ENCODE data around the gene CLC. TPM values are rescaled to one million over a fixed set of nuclear protein-coding genes. Genes with fewer than 3 reads are reported as not detected.
"Not testable (repeated sequence)": the region's sequence is repeated elsewhere in the genome, so short reads cannot be mapped to it uniquely, and the experiment has no call there.

Gene CLC
- total RNA-seq, 1 experiment from 2014 or later: not detected

GRCh38 chr19:39768334-39768733, 30.5 kb upstream of the CLC start (continued):
- TF ChIP-seq, protein P1, sequence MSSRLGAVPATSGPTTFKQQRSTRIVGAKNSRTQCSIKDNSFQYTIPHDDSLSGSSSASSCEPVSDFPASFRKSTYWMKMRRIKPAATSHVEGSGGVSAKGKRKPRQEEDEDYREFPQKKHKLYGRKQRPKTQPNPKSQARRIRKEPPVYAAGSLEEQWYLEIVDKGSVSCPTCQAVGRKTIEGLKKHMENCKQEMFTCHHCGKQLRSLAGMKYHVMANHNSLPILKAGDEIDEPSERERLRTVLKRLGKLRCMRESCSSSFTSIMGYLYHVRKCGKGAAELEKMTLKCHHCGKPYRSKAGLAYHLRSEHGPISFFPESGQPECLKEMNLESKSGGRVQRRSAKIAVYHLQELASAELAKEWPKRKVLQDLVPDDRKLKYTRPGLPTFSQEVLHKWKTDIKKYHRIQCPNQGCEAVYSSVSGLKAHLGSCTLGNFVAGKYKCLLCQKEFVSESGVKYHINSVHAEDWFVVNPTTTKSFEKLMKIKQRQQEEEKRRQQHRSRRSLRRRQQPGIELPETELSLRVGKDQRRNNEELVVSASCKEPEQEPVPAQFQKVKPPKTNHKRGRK (CRISPR knock-in tag; IDR thresholded peaks at IDR 0.05; ENCODE audit: borderline replicate concordance): no peak
- no peak for TF ChIP-seq FOXK1 (CRISPR knock-in tag; IDR thresholded peaks at IDR 0.05)

DNA sequence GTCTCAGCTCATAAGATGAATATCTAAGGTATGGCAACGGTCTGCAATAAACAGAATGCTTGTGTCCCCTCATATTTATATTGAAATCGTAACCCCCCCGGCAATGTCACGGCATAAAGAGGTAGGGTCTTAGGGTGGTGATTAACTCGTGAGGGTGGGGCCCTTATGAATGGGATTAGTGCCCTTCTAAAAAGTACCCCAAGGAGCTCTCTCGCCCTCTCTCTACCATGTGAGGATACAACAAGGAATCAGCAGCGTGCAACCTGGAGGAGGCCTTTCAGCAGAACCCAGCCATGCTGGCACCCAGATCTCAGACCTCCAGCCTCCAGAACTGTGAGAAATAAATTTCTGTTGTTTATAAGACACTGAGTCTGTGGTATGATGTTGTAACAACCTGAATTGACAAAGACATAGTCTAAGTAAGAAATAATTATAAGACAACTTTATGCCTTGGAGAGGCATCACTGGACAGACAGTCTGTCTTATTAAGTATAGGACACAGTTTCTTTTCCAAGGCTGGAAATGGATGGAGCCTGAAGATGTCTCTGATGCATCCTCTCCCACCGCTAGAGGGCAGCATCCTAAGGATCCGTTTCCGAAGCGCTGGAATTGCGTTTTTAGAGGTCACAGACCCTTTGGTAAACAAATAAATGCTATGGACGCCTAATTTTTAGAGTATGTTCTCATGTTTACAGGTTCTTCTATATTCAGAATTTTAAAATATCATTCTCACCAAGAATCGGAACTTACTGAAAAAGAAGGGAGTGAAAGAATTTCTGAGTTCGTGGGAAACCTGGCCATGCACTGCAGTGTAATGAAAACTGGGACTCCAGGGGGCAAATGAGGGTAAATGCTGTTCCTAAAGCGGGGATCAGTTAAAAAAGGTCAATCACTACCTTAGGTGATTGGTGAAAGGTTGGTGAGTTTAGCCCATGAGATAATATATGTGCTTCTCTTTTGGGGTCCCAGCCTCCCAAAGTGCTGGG, 27.6 kb upstream of the CLC start:
- Mint-ChIP-seq H3K4me3 (no peak overlapping the region), H3K36me3 (peaks cover 5% of the 10 kb centered on the region; the same call in 1 of the 2 replicates), H3K27ac (no peak overlapping the region), H3K9me3 (peaks cover 9% of the 10 kb centered on the region), H3K4me1 (peaks cover 34% of the 10 kb centered on the region), H3K27me3 (ENCODE audit: low read depth) (peaks cover 2% of the 10 kb centered on the region; the same call in 1 of the 2 replicates)
- POLR2A ChIA-PET: no interaction called here
- DNase-seq (ENCODE audit: low spot score) (peak; percentile 73), ATAC-seq (peak; percentile 38)
- CTCF ChIA-PET: interaction anchor here (0.8 to 7.1 kb wide), 10 partner anchors 10 to 452 kb away, joined by 3 to 43 read pairs (median 6); partner anchors contain the start of gene FBL
- TF ChIP-seq GRHL2 (CRISPR knock-in tag; IDR thresholded peaks at IDR 0.05; ENCODE audit: insufficient replicate concordance, severe bottlenecking) (no peak), ZNF138 (CRISPR knock-in tag; conservative IDR thresholded peaks at IDR 0.05) (no peak)
- TF ChIP-seq, protein P2, sequence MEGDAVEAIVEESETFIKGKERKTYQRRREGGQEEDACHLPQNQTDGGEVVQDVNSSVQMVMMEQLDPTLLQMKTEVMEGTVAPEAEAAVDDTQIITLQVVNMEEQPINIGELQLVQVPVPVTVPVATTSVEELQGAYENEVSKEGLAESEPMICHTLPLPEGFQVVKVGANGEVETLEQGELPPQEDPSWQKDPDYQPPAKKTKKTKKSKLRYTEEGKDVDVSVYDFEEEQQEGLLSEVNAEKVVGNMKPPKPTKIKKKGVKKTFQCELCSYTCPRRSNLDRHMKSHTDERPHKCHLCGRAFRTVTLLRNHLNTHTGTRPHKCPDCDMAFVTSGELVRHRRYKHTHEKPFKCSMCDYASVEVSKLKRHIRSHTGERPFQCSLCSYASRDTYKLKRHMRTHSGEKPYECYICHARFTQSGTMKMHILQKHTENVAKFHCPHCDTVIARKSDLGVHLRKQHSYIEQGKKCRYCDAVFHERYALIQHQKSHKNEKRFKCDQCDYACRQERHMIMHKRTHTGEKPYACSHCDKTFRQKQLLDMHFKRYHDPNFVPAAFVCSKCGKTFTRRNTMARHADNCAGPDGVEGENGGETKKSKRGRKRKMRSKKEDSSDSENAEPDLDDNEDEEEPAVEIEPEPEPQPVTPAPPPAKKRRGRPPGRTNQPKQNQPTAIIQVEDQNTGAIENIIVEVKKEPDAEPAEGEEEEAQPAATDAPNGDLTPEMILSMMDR (IDR thresholded peaks at IDR 0.05): peak; percentile 83

GRCh38 chr19:39761851-39762250, 24.0 kb upstream of the CLC start:
- CTCF ChIA-PET; ATAC-seq; H3K36me3 Mint-ChIP-seq; POLR2A ChIA-PET; H3K4me3 Mint-ChIP-seq; DNase-seq (ENCODE audit: low spot score); H3K9me3 Mint-ChIP-seq; H3K27ac Mint-ChIP-seq: not testable (repeated sequence)
- H3K4me1 Mint-ChIP-seq: peaks cover 15% of the 10 kb centered on the region
- H3K27me3 Mint-ChIP-seq (ENCODE audit: low read depth): peaks cover 14% of the 10 kb centered on the region
- peak; percentile 31; the same call in 1 of the 2 replicates for TF ChIP-seq HMGA2 (CRISPR knock-in tag; IDR thresholded peaks at IDR 0.05)

- DNase-seq (ENCODE audit: low spot score) (no peak), ATAC-seq (no peak)
- Mint-ChIP-seq H3K4me3 (no peak overlapping the region), H3K36me3 (no peaks in the 10 kb centered on the region), H3K9me3 (peaks cover under 1% of the 10 kb centered on the region; the same call in 1 of the 2 replicates), H3K27me3 (ENCODE audit: low read depth) (peaks cover 20% of the 10 kb centered on the region), H3K4me1 (peaks cover 3% of the 10 kb centered on the region), H3K27ac (no peak overlapping the region)
- ChIA-PET CTCF (interaction anchor here (0.9 kb wide), 1 partner anchor 33 kb away, joined by 4 read pairs; no protein-coding TSS in a partner anchor), POLR2A (no interaction called here)
- TF ChIP-seq TEAD4 (CRISPR knock-in tag; IDR thresholded peaks at IDR 0.05): no peak
- TF ChIP-seq, protein P3, sequence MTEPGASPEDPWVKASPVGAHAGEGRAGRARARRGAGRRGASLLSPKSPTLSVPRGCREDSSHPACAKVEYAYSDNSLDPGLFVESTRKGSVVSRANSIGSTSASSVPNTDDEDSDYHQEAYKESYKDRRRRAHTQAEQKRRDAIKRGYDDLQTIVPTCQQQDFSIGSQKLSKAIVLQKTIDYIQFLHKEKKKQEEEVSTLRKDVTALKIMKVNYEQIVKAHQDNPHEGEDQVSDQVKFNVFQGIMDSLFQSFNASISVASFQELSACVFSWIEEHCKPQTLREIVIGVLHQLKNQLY (CRISPR knock-in tag; IDR thresholded peaks at IDR 0.05): no peak
- no peak for TF ChIP-seq MXD4 (CRISPR knock-in tag; IDR thresholded peaks at IDR 0.05; ENCODE audit: borderline replicate concordance)
- no peak for TF ChIP-seq SP1 (CRISPR knock-in tag; conservative IDR thresholded peaks at IDR 0.05)
Measured at GRCh38 chr19:39759457-39760184, 21.8 kb upstream of the CLC start.

Data from WTC11 (cell line).